Fibroblast of gingiva (primary cell): ENCODE measurements around the gene TBC1D16.
A peak's percentile ranks its signal among the peaks of the same experiment; 100 is the strongest.

ENCODE experiments used
- DNase-seq: peaks from one replicate; pipeline ENCODE4 v3.0.0-alpha.2; 2011; ENCODE audit warnings: low read depth

Gene TBC1D16

GRCh38 chr17:80025140-80025539, 10.5 kb downstream of the TBC1D16 start:
- no peak for DNase-seq

GRCh38 chr17:80024206-80024972, 11.3 kb downstream of the TBC1D16 start:
- no peak for DNase-seq

- DNase-seq = no peak
Observed at GRCh38 chr17:80023481-80024205, 12.0 kb downstream of the TBC1D16 start.

- no peak for DNase-seq
Observed at GRCh38 chr17:80021600-80021999, 14.1 kb downstream of the TBC1D16 start.

GRCh38 chr17:80018917-80019651, 16.6 kb downstream of the TBC1D16 start:
- DNase-seq = peak; percentile 50

GRCh38 chr17:80017226-80018010, 18.3 kb downstream of the TBC1D16 start:
- DNase-seq = no peak

GRCh38 chr17:80012765-80013741, 22.6 kb downstream of the TBC1D16 start:
- no peak for DNase-seq

GRCh38 chr17:80011989-80012555, 23.6 kb downstream of the TBC1D16 start:
- no peak for DNase-seq

GRCh38 chr17:80010283-80010858, 25.3 kb downstream of the TBC1D16 start:
- no peak for DNase-seq

- DNase-seq = no peak
Observed at GRCh38 chr17:80009391-80010282, 26.0 kb downstream of the TBC1D16 start.

- DNase-seq = no peak
Observed at GRCh38 chr17:80008848-80009247, 26.8 kb downstream of the TBC1D16 start.

GRCh38 chr17:80008383-80008840, 27.3 kb downstream of the TBC1D16 start:
- peak; percentile 40 for DNase-seq

GRCh38 chr17:80007939-80008338, 27.7 kb downstream of the TBC1D16 start:
- no peak for DNase-seq

GRCh38 chr17:80006811-80007752, 28.6 kb downstream of the TBC1D16 start:
- DNase-seq = no peak

GRCh38 chr17:80006339-80006720, 29.3 kb downstream of the TBC1D16 start:
- DNase-seq = no peak

- DNase-seq = peak; percentile 25
Observed at GRCh38 chr17:80005360-80006338, 30.0 kb downstream of the TBC1D16 start.

- no peak for DNase-seq
Observed at GRCh38 chr17:80003969-80004368, 31.7 kb downstream of the TBC1D16 start.
